Measurements from ENCODE around the gene VENTX.

DNA sequence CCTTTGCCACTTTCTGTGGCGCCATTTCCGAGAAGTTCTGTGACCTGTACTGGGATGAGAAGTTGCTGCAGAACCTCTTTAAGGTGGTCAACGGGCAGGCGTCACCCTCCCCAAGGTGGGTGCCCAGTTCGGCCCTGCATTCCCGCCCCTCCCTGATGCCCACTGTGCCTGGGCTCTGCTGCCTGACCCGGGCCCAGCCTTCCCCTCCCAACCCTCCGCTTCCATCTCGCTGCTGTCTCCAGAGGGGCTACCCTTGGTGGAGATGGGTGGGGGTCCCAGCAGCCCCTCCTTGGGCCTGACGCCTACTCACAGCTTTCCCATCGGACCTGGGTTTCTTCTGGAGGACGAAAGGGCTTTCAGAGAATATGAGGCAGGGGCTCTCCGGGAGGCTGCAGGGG lies 38.2 kb upstream of the VENTX start:
- TF ChIP-seq, protein P1, sequence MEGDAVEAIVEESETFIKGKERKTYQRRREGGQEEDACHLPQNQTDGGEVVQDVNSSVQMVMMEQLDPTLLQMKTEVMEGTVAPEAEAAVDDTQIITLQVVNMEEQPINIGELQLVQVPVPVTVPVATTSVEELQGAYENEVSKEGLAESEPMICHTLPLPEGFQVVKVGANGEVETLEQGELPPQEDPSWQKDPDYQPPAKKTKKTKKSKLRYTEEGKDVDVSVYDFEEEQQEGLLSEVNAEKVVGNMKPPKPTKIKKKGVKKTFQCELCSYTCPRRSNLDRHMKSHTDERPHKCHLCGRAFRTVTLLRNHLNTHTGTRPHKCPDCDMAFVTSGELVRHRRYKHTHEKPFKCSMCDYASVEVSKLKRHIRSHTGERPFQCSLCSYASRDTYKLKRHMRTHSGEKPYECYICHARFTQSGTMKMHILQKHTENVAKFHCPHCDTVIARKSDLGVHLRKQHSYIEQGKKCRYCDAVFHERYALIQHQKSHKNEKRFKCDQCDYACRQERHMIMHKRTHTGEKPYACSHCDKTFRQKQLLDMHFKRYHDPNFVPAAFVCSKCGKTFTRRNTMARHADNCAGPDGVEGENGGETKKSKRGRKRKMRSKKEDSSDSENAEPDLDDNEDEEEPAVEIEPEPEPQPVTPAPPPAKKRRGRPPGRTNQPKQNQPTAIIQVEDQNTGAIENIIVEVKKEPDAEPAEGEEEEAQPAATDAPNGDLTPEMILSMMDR (IDR thresholded peaks at IDR 0.05): no peak
- TF ChIP-seq POLR2A (IDR thresholded peaks at IDR 0.05; ENCODE audit: low read depth) (no peak), POLR2AphosphoS5 (IDR thresholded peaks at IDR 0.05) (no peak), EP300 (IDR thresholded peaks at IDR 0.05) (no peak)
